GM10248 (cell line): ENCODE measurements around the gene ADGRD1.

Experiments used
- CTCF ChIA-PET: fragments of 300-600 bp; sonication (Branson Sonifier 250); formaldehyde crosslinking; extraction: SDS; loops from one replicate; lab custom pipeline; 2021; ENCODE audit warnings: antibody characterized with exemption; lab: Yijun Ruan, JAX
- POLR2A ChIA-PET: fragments of 350-650 bp; sonication (Branson Sonifier 250); formaldehyde crosslinking; extraction: SDS; loops from one replicate; lab custom pipeline; 2020; ENCODE audit warnings: antibody characterized with exemption; lab: Yijun Ruan, JAX
- DNase-seq: peaks from one replicate; pipeline ENCODE4 v3.0.0; 2012; ENCODE audit errors: extremely low spot score
- TF ChIP-seq, protein P1 (sequence below): IDR thresholded peaks from 2 replicates; pipeline ENCODE4 v1.5.1; 2012; ENCODE audit warnings: mild to moderate bottlenecking, low read depth; ENCODE audit errors: extremely low read depth, missing control alignments, control extremely low read depth

ADGRD1 gene

DNA sequence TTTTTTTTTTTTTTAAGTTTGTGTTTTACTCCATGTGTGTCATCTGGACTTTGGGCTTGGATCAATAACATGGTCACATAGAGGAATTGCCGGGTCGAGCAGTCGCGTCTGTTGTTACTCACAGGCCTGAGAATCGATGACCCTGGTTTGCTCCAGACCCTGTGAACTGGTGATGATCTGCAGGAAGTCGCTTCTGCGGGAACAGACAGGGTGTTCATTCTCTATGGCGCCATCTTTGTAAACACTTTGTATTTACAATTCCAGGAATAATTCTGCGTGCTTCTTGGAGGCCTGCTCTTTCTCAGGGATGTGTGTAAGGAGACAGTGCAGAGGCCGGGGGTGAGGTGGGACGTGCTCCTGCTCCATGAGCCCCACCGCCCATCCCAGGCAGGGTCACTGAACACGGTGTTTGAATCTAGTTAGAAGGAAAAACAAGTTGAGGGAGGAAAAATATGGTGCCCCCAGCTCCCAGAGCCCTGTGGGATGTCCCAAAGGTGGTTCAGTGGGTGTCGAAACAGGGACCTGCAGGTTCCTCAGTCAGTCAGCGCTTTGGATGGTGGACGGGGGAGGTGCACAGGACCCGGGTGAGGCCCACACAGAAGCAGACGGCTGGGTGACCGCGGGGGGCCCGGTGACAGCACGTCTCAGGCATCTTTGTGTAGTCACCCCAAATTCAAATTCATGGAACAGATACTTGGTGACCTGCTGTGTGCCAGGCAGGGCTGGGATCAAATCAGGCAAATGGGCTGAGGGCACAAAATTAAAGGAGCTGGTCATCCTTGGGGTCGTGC lies 58.8 kb downstream of the ADGRD1 start:
- POLR2A ChIA-PET, result no interaction called here
- CTCF ChIA-PET, result no interaction called here
- TF ChIP-seq, protein P1, sequence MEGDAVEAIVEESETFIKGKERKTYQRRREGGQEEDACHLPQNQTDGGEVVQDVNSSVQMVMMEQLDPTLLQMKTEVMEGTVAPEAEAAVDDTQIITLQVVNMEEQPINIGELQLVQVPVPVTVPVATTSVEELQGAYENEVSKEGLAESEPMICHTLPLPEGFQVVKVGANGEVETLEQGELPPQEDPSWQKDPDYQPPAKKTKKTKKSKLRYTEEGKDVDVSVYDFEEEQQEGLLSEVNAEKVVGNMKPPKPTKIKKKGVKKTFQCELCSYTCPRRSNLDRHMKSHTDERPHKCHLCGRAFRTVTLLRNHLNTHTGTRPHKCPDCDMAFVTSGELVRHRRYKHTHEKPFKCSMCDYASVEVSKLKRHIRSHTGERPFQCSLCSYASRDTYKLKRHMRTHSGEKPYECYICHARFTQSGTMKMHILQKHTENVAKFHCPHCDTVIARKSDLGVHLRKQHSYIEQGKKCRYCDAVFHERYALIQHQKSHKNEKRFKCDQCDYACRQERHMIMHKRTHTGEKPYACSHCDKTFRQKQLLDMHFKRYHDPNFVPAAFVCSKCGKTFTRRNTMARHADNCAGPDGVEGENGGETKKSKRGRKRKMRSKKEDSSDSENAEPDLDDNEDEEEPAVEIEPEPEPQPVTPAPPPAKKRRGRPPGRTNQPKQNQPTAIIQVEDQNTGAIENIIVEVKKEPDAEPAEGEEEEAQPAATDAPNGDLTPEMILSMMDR, result no peak
- DNase-seq, result no peak

DNA sequence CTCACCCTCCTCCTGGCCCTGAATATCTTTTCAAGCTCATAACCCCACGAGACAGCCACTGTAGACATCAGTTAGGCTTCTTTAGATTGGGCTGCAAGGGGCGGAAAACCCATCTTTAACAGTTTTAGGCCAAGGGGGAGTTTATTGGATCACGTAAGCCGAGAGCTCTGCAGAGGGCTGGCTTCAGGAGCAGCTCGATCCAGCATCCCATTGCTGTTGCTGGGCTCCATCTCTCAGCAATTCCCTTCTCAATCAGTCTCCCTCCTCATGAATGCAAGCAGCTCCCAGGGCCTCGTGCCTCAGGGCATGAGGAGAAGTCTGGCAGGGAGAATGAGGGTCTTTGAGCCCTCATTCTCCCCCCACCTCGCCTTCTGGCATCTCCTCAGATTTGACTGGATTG lies 59.4 kb downstream of the ADGRD1 start:
- POLR2A ChIA-PET, result no interaction called here
- CTCF ChIA-PET, result no interaction called here

DNA sequence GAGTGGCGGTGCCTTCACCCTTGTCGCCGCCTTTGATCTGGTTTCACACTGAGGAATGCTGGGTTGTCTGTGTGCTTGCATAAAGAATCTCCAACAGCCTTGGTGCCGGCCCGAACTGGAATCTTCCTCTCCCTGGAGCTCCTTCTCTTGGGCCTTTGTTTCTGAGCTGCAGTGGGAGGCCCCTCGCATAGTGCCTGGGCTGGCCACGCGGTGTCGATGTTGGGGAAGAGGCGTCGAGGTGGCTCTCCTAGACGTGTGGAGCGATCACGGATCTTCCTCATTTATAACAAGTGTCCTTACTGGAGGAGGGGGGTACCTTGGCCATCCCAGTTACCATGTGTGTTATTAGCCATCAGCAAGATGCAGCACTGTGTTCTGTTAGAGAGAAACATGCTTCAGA lies 60.6 kb downstream of the ADGRD1 start:
- ChIA-PET CTCF (no interaction called here), POLR2A (no interaction called here)
- TF ChIP-seq, protein P1, result no peak
- DNase-seq, result no peak

More for the DNA sequence above, 59.4 kb downstream of the ADGRD1 start:
- DNase-seq, result no peak
- TF ChIP-seq, protein P1, result no peak

DNA sequence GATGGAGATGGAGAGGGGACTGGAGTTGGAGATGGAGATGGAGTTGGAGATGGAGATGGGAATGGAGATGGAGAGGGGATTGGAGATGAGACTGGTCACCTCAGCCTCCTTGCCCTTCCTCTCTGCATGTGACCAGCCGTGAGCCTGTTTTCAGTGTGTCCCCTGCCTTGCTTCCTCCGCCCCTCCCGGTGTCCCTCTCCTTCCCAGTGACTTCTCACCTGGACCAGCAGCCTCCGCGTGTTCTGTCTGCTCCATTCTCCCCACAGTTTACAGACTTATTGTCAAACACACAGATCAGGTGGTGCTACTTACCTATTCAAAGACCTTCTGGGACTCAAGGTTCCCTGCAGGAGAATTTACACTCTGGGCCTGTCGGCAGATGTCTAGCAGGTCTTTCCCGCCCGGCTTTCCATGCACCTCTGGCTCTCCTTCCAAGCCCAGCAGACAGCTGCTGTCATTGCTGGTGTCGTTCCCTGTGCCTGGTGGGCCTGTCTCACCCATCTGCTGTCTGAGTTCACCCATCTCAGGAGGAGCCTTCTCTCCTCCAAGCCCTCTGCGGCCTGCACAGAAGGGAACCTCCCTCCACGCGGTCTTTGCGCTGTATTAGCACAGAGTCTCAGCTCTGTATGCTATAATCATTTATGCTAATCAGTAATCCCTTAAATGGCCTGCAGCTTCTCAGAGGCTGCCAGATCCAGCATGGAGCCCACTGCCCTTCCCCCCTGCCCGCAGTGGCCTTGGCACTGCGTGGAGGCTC lies 62.1 kb downstream of the ADGRD1 start:
- TF ChIP-seq, protein P1, result no peak
- POLR2A ChIA-PET, result no interaction called here
- CTCF ChIA-PET, result no interaction called here
- DNase-seq, result no peak

DNA sequence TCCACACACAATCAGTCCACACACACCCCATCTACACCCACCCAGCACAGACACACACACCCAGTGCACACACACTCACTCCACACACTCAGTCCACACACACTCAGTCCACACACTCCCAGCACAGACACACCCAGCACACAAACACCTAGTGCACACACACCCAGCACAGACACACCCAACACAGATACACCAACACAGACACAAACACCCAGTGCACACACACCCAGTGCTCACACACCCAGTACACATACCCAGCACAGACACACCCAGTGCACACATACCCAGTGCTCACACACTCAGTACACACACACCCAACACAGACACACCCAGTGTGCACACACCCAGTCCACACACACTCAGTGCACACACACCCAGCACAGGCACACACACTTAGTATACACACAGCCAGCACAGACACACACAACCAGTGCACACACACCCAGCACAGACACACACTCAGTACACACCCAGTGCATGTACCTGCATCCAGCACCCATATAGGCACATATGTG lies 63.8 kb downstream of the ADGRD1 start:
- TF ChIP-seq, protein P1, result no peak
- ChIA-PET CTCF (no interaction called here), POLR2A (no interaction called here)
- no peak for DNase-seq

DNA sequence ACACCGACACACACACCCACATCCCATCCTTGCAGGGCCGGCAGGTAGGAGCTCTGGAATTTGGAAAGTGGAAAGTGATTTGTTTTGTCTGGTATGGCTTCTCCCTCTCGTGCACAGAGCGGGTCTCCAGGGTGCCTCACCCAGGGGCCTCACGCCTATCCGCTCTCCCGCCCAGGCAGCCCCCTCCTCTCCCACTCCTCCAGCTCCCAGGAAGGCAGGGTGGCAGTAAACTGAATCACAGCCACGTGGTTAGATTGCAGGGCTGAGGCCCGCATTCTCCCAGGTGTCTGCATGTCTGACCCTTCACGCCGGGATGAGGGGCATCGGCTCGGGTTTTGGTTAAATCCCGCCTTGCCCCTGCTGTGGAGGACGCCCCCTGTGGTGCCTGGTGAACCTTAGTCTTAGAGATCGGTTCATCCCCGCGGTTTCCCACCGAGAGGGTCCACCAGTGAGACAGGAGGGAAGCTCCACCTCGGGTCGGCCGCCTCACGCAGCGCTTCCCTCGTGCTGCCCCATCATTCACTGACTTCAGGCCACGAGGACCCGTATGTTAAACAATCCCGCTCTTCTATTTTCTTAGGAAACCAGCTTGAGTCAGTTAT lies 64.4 kb downstream of the ADGRD1 start:
- TF ChIP-seq, protein P1, result no peak
- POLR2A ChIA-PET, result no interaction called here
- DNase-seq, result no peak
- CTCF ChIA-PET, result no interaction called here
